IMR-90 (cell line): ENCODE data around the gene SERPINA4. TPM values are rescaled to one million over a fixed set of nuclear protein-coding genes. Genes with fewer than 3 reads are reported as not detected.

Experiments used
- ATAC-seq: fragments of 200-7000 bp; cut with Tn5 transposase; 2 replicates; pipeline ENCODE4 v1.9.1; 2020; ENCODE audit warnings: low read depth, mild to moderate bottlenecking, moderate library complexity
- BruUV-seq: library from RNA; stranded (reverse); fragments of 400-500 nt; replicated peaks from 2 replicates; lab custom pipeline; 2021; lab: Mats Ljungman, UMichigan
- CTCF ChIA-PET: fragments of 300-600 bp; formaldehyde crosslinking; extraction: SDS; loops from one replicate; lab custom pipeline; 2021; ENCODE audit warnings: antibody characterized with exemption; lab: Yijun Ruan, JAX
- POLR2A ChIA-PET: fragments of 300-600 bp; sonication (Branson Sonifier 250); formaldehyde crosslinking; loops from one replicate; lab custom pipeline; 2022; ENCODE audit warnings: antibody characterized with exemption; ENCODE audit not compliant: unreplicated experiment; lab: Charles Lee
- DNase-seq: peaks from one replicate; pipeline ENCODE4 v3.0.0; 2013
- H2AFZ ChIP-seq: replicated peaks from 2 replicates; pipeline ENCODE3; 2013; ENCODE audit warnings: low read length, mild to moderate bottlenecking; ENCODE audit not compliant: poor library complexity
- H2AK5ac ChIP-seq: 2 replicates; pipeline ENCODE4 v1.6.1; 2013; ENCODE audit warnings: low read depth, low read length, inconsistent platforms
- H2AK9ac ChIP-seq: replicated peaks from 2 replicates; pipeline ENCODE3; 2013; ENCODE audit warnings: mild to moderate bottlenecking, low read depth, low read length, moderate library complexity; ENCODE audit not compliant: poor library complexity
- H2BK120ac ChIP-seq: 2 replicates; pipeline ENCODE4 v1.6.1; 2013; ENCODE audit warnings: low read depth, low read length, inconsistent platforms
- H2BK15ac ChIP-seq: 3 replicates; pipeline ENCODE4 v1.6.1; 2013; ENCODE audit warnings: low read depth, low read length, inconsistent platforms
- H2BK20ac ChIP-seq: 2 replicates; pipeline ENCODE4 v1.6.1; 2013; ENCODE audit warnings: low read depth, mild to moderate bottlenecking, inconsistent platforms, low read length, moderate library complexity
- H2BK5ac ChIP-seq: 2 replicates; pipeline ENCODE4 v1.6.1; 2013; ENCODE audit warnings: mild to moderate bottlenecking, low read depth, low read length, inconsistent platforms; ENCODE audit not compliant: poor library complexity, severe bottlenecking
- H3K14ac ChIP-seq: replicated peaks from 2 replicates; pipeline ENCODE4 v1.6.1; 2013; ENCODE audit warnings: low read depth, low read length, inconsistent platforms
- H3K18ac ChIP-seq: 2 replicates; pipeline ENCODE4 v1.6.1; 2013; ENCODE audit warnings: low read depth, low read length, control low read depth
- H3K23ac ChIP-seq: 2 replicates; pipeline ENCODE4 v1.6.1; 2013; ENCODE audit warnings: low read depth, low read length, inconsistent platforms
- H3K27ac ChIP-seq: 2 replicates; pipeline ENCODE4 v1.5.1; 2013; ENCODE audit warnings: mild to moderate bottlenecking, control low read depth, low read length; ENCODE audit not compliant: insufficient read depth
- H3K27me3 ChIP-seq: 2 replicates; pipeline ENCODE4 v1.6.1; 2013; ENCODE audit warnings: low read length; ENCODE audit not compliant: control insufficient read depth, insufficient read depth
- H3K36me3 ChIP-seq: 2 replicates; pipeline ENCODE4 v1.6.1; 2013; ENCODE audit warnings: low read length, mixed read lengths; ENCODE audit not compliant: control insufficient read depth, insufficient read depth
- H3K4ac ChIP-seq: 2 replicates; pipeline ENCODE4 v1.6.1; 2013; ENCODE audit warnings: low read depth, low read length, inconsistent platforms
- H3K4me1 ChIP-seq: 2 replicates; pipeline ENCODE4 v1.6.1; 2013; ENCODE audit warnings: low read length, mixed read lengths; ENCODE audit not compliant: control insufficient read depth, insufficient read depth
- H3K4me2 ChIP-seq: 2 replicates; pipeline ENCODE4 v1.6.1; 2013; ENCODE audit warnings: low read depth, mild to moderate bottlenecking, control low read depth, low read length, moderate library complexity
- H3K4me3 ChIP-seq: 2 replicates; pipeline ENCODE4 v1.5.1; 2013; ENCODE audit warnings: low read depth, mild to moderate bottlenecking, control low read depth, low read length, moderate library complexity; ENCODE audit not compliant: insufficient read depth
- H3K56ac ChIP-seq: 2 replicates; pipeline ENCODE4 v1.6.1; 2013; ENCODE audit warnings: low read length, inconsistent platforms; ENCODE audit not compliant: insufficient read depth; ENCODE audit errors: extremely low read depth
- H3K79me1 ChIP-seq, 2 experiments: 2 replicates each; pipeline ENCODE4 v1.6.1; 2013; ENCODE audit warnings: low read length in 2 of 2, inconsistent platforms in 1 of 2, low read depth in 1 of 2
- H3K9ac ChIP-seq: 2 replicates; pipeline ENCODE4 v1.6.1; 2013; ENCODE audit warnings: low read depth, low read length, control low read depth
- H3K9me1 ChIP-seq: 2 replicates; pipeline ENCODE4 v1.6.1; 2013; ENCODE audit warnings: low read length, inconsistent platforms; ENCODE audit not compliant: insufficient read depth
- H3K9me3 ChIP-seq: 2 replicates; pipeline ENCODE4 v1.6.1; 2013; ENCODE audit warnings: low read length; ENCODE audit not compliant: control insufficient read depth, insufficient read depth
- H4K20me1 ChIP-seq: 2 replicates; pipeline ENCODE4 v1.6.1; 2013; ENCODE audit warnings: low read length, inconsistent platforms; ENCODE audit not compliant: insufficient read depth
- H4K5ac ChIP-seq: 2 replicates; pipeline ENCODE4 v1.6.1; 2013; ENCODE audit warnings: mild to moderate bottlenecking, low read depth, low read length, control low read depth
- H4K8ac ChIP-seq, 2 experiments: 2 replicates each; pipeline ENCODE4 v1.6.1; 2013; ENCODE audit warnings: low read depth in 2 of 2, low read length in 2 of 2, control low read depth in 1 of 2, inconsistent platforms in 1 of 2
- H4K91ac ChIP-seq: 2 replicates; pipeline ENCODE4 v1.6.1; 2013; ENCODE audit warnings: low read depth, low read length, inconsistent platforms; ENCODE audit not compliant: insufficient read depth
- BHLHE40 ChIP-seq: fragments of 150-350 bp; IDR thresholded peaks from 2 replicates; pipeline ENCODE4 v1.6.1; 2016; ENCODE audit warnings: mild to moderate bottlenecking, low read depth, low read length
- CEBPB ChIP-seq: IDR thresholded peaks from 2 replicates; pipeline ENCODE4 v1.6.1; 2012; ENCODE audit warnings: low read depth, low read length, improper control_type of control experiment
- CHD1 ChIP-seq: IDR thresholded peaks from 2 replicates; pipeline ENCODE4 v1.6.1; 2012; ENCODE audit warnings: low read depth, low read length, improper control_type of control experiment
- CTCF ChIP-seq: conservative IDR thresholded peaks from 2 replicates; pipeline ENCODE4 v1.5.1; 2012; ENCODE audit warnings: mild to moderate bottlenecking, low read depth, low read length, improper control_type of control experiment
- ELK1 ChIP-seq: fragments of 150-350 bp; IDR thresholded peaks from 2 replicates; pipeline ENCODE4 v1.6.1; 2016; ENCODE audit warnings: low read depth, mild to moderate bottlenecking, low read length, moderate library complexity, borderline replicate concordance
- FOS ChIP-seq: fragments of 150-350 bp; IDR thresholded peaks from 2 replicates; pipeline ENCODE4 v1.6.1; 2016; ENCODE audit warnings: low read depth, low read length
- MAFK ChIP-seq: IDR thresholded peaks from 2 replicates; pipeline ENCODE4 v1.6.1; 2012; ENCODE audit warnings: low read depth, low read length, improper control_type of control experiment
- MAZ ChIP-seq: IDR thresholded peaks from 2 replicates; pipeline ENCODE4 v1.6.1; 2012; ENCODE audit warnings: low read depth, mild to moderate bottlenecking, low read length, improper control_type of control experiment, moderate library complexity, borderline replicate concordance
- MXI1 ChIP-seq: IDR thresholded peaks from 2 replicates; pipeline ENCODE4 v1.6.1; 2012; ENCODE audit warnings: low read depth, mild to moderate bottlenecking, low read length, moderate library complexity, borderline replicate concordance
- NFE2L2 ChIP-seq: fragments of 150-350 bp; IDR thresholded peaks from 2 replicates; pipeline ENCODE4 v1.6.1; 2016; ENCODE audit warnings: low read depth, mild to moderate bottlenecking, low read length
- POLR2A ChIP-seq: IDR thresholded peaks from 2 replicates; pipeline ENCODE4 v1.6.1; 2012; ENCODE audit warnings: mild to moderate bottlenecking, low read depth, low read length
- RAD21 ChIP-seq: IDR thresholded peaks from 2 replicates; pipeline ENCODE4 v1.6.1; 2012; ENCODE audit warnings: low read length, improper control_type of control experiment
- RCOR1 ChIP-seq: IDR thresholded peaks from 2 replicates; pipeline ENCODE4 v1.6.1; 2012; ENCODE audit warnings: mild to moderate bottlenecking, low read length, improper control_type of control experiment; ENCODE audit not compliant: insufficient replicate concordance
- RFX5 ChIP-seq: IDR thresholded peaks from 2 replicates; pipeline ENCODE4 v1.8.0; 2012; ENCODE audit warnings: low read depth, mild to moderate bottlenecking, low read length, moderate library complexity
- SMC3 ChIP-seq: fragments of 150-350 bp; IDR thresholded peaks from 2 replicates; pipeline ENCODE4 v1.6.1; 2016; ENCODE audit warnings: low read depth, mild to moderate bottlenecking, antibody characterized with exemption, low read length, moderate library complexity
- WGBS, 2 experiments: methylation state at CpG; one replicate each; pipeline versions ENCODE4 v1.1.5 to v1.1.7; 2013; ENCODE audit warnings: missing lambda C conversion rate in 2 of 2; ENCODE audit not compliant: insufficient read length in 1 of 2; ENCODE audit errors: extremely low coverage in 2 of 2; 5-methylcytosine and 5-hydroxymethylcytosine counted together
- dilution Hi-C: fragments of 300-500 bp; cut with HindIII; formaldehyde crosslinking; loops from one replicate; pipeline ENCODE4 v1.14.3; 2018; ENCODE audit warnings: low sequenced_read_pairs; ENCODE audit not compliant: unreplicated experiment
- in situ Hi-C: fragments of 300-500 bp; cut with MboI; formaldehyde crosslinking; loops from 3 replicates; pipeline ENCODE4 v1.14.3; 2019; ENCODE audit warnings: low sequenced_read_pairs, inconsistent platforms, mixed read lengths
- intact Hi-C: fragments of 100-400 bp; cut with micrococcal nuclease; formaldehyde crosslinking; loops from 2 replicates; pipeline ENCODE4 v1.10.0; 2022
- polyA plus RNA-seq, 3 experiments: library from polyadenylated mRNA; depleted of rRNA; stranded (reverse); fragments of >200 nt; gene quantifications; 2 replicates each; pipeline ENCODE4 v1.2.3, GENCODE V29; 2012; ENCODE audit warnings: low replicate concordance in 1 of 3
- total RNA-seq: library from RNA; depleted of rRNA; stranded (reverse); fragments of >200 nt; gene quantifications from 2 replicates; pipeline ENCODE4 v1.2.3, GENCODE V29; 2012
- TF ChIP-seq, protein P1 (sequence below): fragments of 150-350 bp; IDR thresholded peaks from 2 replicates; pipeline ENCODE4 v1.6.1; 2017; ENCODE audit warnings: mild to moderate bottlenecking, antibody characterized with exemption, low read length, low read depth

The SERPINA4 gene
- total and polyA plus RNA-seq, 2 of the 4 experiments (the other 2 are of a cell fraction), result not detected

DNA sequence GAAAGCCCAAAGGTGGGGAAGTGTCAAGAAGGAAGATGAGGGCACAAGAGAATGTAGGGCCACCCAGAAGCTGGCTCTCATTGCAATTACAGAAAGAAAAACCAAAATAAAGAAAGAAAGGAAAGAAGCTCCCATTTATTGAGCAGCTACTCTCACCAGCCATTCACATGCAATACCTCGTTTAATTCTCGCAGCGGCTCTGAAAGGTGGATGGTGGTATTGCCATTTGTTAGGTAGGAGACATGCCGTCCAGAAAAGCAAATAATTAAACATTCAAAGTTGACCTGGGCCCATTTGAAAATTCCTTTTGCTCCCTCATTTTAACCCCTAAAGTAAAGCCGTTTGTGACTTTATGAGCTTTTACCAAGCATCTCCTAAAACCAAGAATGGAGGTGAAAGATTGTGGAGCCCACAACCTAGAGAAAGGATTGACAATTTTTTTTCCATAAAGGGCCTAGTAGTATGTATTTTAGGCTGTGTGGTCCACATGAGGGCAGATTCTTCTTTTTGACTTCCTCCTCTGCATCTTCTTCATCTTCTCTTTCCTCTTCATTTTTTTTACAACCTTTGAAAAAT, 56.2 kb downstream of the SERPINA4 start:
- Histone ChIP-seq H4K5ac (no peak overlapping the region), H3K9me1 (no peaks in the 10 kb centered on the region), H2BK15ac (no peak overlapping the region), H3K18ac (no peak overlapping the region), H2BK5ac (no peak overlapping the region), H3K4me1 (peaks cover 7% of the 10 kb centered on the region), H3K4me3 (no peak overlapping the region), H4K20me1 (no peaks in the 10 kb centered on the region), H3K56ac (no peak overlapping the region), H3K4ac (no peak overlapping the region), H3K9me3 (peaks cover 27% of the 10 kb centered on the region), H3K23ac (no peak overlapping the region), H3K4me2 (no peak overlapping the region), H3K36me3 (no peaks in the 10 kb centered on the region), H3K9ac (no peak overlapping the region), H3K14ac (no peak overlapping the region), H3K79me1 (no peaks in the 10 kb centered on the region), H2AK5ac (no peak overlapping the region), H3K27me3 (0 out of 2 replicates have a peak, but pooled peaks cover 2% of the 10 kb centered on the region), H3K27ac (no peak overlapping the region), H2BK20ac (no peak overlapping the region), H4K8ac (no peak overlapping the region), H2AFZ (no peak overlapping the region), H2AK9ac (no peak overlapping the region), H4K91ac (no peak overlapping the region), H2BK120ac (no peak overlapping the region)
- ChIA-PET POLR2A (no interaction called here), CTCF (no interaction called here)
- TF ChIP-seq BHLHE40 (no peak), MAFK (no peak), ELK1 (no peak), CHD1 (no peak), NFE2L2 (no peak), RAD21 (no peak), MXI1 (no peak), MAZ (no peak), POLR2A (no peak), SMC3 (no peak), RFX5 (no peak), CEBPB (no peak), FOS (no peak), RCOR1 (no peak), CTCF (no peak)
- TF ChIP-seq, protein P1, sequence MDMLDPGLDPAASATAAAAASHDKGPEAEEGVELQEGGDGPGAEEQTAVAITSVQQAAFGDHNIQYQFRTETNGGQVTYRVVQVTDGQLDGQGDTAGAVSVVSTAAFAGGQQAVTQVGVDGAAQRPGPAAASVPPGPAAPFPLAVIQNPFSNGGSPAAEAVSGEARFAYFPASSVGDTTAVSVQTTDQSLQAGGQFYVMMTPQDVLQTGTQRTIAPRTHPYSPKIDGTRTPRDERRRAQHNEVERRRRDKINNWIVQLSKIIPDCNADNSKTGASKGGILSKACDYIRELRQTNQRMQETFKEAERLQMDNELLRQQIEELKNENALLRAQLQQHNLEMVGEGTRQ, result no peak
- in situ Hi-C loops (no loop called here), dilution Hi-C loops (no loop called here), intact Hi-C loops (no loop called here)
- no CpG with 5 or more reads among the region's 5 CpGs for WGBS, 2 experiments
- ATAC-seq, result no peak
- DNase-seq, result no peak
- no TSS peak for BruUV-seq
